CD14-positive monocyte (primary cell): ENCODE data around the gene MOB3B. TPM values are rescaled to one million over a fixed set of nuclear protein-coding genes. Genes with fewer than 3 reads are reported as not detected.

Experiments used
- DNase-seq, 3 donors: peaks; one replicate each; pipeline ENCODE4 v3.0.0-alpha.2; 2011 to 2022
- H2AFZ ChIP-seq: 2 replicates; pipeline ENCODE4 v1.6.0; 2012; ENCODE audit warnings: mild to moderate bottlenecking, low read depth, low read length, inconsistent platforms; ENCODE audit not compliant: insufficient read depth, poor library complexity, severe bottlenecking
- H3K27ac ChIP-seq, 2 donors: 1 replicate in 1 of 2; 2 replicates in 1 of 2; pipeline ENCODE4 v1.5.1; 2012 to 2013; ENCODE audit warnings: low read length in 2 of 2, control low read depth in 1 of 2, inconsistent platforms in 1 of 2, low read depth in 1 of 2, mild to moderate bottlenecking in 1 of 2
- H3K27me3 ChIP-seq, 2 donors: one replicate each; pipeline versions ENCODE4 v1.6.0 to v1.6.1; 2011 to 2013; ENCODE audit warnings: low read length in 2 of 2; ENCODE audit not compliant: control insufficient read depth in 2 of 2, insufficient read depth in 2 of 2
- H3K36me3 ChIP-seq, 2 donors: replicated peaks in 1 of 2; 1 replicate in 1 of 2; 2 replicates in 1 of 2; pipeline versions ENCODE4 v1.5.1 to v1.6.1; 2012 to 2013; ENCODE audit warnings: low read length in 2 of 2, control low read depth in 1 of 2, inconsistent platforms in 1 of 2, mild to moderate bottlenecking in 1 of 2; ENCODE audit not compliant: insufficient read depth in 2 of 2, control insufficient read depth in 1 of 2
- H3K4me1 ChIP-seq, 2 donors: 1 replicate in 1 of 2; 2 replicates in 1 of 2; pipeline versions ENCODE4 v1.5.1 to v1.6.1; 2012 to 2013; ENCODE audit warnings: low read length in 2 of 2, control low read depth in 1 of 2, inconsistent platforms in 1 of 2, mild to moderate bottlenecking in 1 of 2, moderate library complexity in 1 of 2; ENCODE audit not compliant: insufficient read depth in 2 of 2, control insufficient read depth in 1 of 2
- H3K4me2 ChIP-seq: replicated peaks from 2 replicates; pipeline ENCODE3; 2012; ENCODE audit warnings: low read length, moderate library complexity, mild to moderate bottlenecking; ENCODE audit not compliant: poor library complexity, severe bottlenecking; ENCODE audit errors: extremely low read depth
- H3K4me3 ChIP-seq, 3 experiments: fragments of 200-600 bp in 1 of 3; sonication (generic) in 1 of 3; replicated peaks in 1 of 3; 1 replicate in 2 of 3; 2 replicates in 1 of 3; pipeline ENCODE4 v1.5.1; 2011 to 2013; ENCODE audit warnings: low read length in 3 of 3, mild to moderate bottlenecking in 3 of 3, control low read depth in 2 of 3, low read depth in 2 of 3, inconsistent platforms in 1 of 3, moderate library complexity in 1 of 3
- H3K79me2 ChIP-seq: 2 replicates; pipeline ENCODE4 v1.6.0; 2012; ENCODE audit warnings: mild to moderate bottlenecking, control low read depth, inconsistent platforms, low read length, moderate library complexity; ENCODE audit not compliant: insufficient read depth
- H3K9ac ChIP-seq: 2 replicates; pipeline ENCODE4 v1.6.0; 2017; ENCODE audit warnings: low read length, mild to moderate bottlenecking; ENCODE audit not compliant: insufficient read depth, poor library complexity, severe bottlenecking
- H3K9me3 ChIP-seq, 2 donors: replicated peaks in 1 of 2; 1 replicate in 1 of 2; 2 replicates in 1 of 2; pipeline versions ENCODE4 v1.5.1 to v1.6.1; 2012 to 2013; ENCODE audit warnings: low read length in 2 of 2, control low read depth in 1 of 2; ENCODE audit not compliant: control insufficient read depth in 1 of 2, insufficient read depth in 1 of 2
- H4K20me1 ChIP-seq: 2 replicates; pipeline ENCODE4 v1.6.0; 2012; ENCODE audit warnings: mild to moderate bottlenecking, low read length, control low read depth, moderate library complexity; ENCODE audit not compliant: insufficient read depth
- H3K27ac Mint-ChIP-seq, 7 donors: one replicate each; pipeline ENCODE4 v1.8.0; 2020; ENCODE audit warnings: mild to moderate bottlenecking in 7 of 7, mixed read lengths in 7 of 7, moderate library complexity in 6 of 7, inconsistent platforms in 2 of 7
- H3K27me3 Mint-ChIP-seq, 3 donors: one replicate each; pipeline ENCODE4 v1.8.0; 2021 to 2022; ENCODE audit warnings: low read depth in 3 of 3, mild to moderate bottlenecking in 3 of 3, mixed read lengths in 3 of 3, moderate library complexity in 3 of 3, inconsistent platforms in 1 of 3
- H3K36me3 Mint-ChIP-seq, 2 donors: one replicate each; pipeline ENCODE4 v1.8.0; 2020; ENCODE audit warnings: mixed read lengths in 2 of 2, inconsistent platforms in 1 of 2, mild to moderate bottlenecking in 1 of 2
- H3K4me1 Mint-ChIP-seq: one replicate; pipeline ENCODE4 v1.8.0; 2020; ENCODE audit warnings: mild to moderate bottlenecking, mixed read lengths
- H3K4me3 Mint-ChIP-seq, 2 donors: one replicate each; pipeline ENCODE4 v1.8.0; 2020; ENCODE audit warnings: mild to moderate bottlenecking in 2 of 2, mixed read lengths in 2 of 2, moderate library complexity in 1 of 2
- H3K9me3 Mint-ChIP-seq, 7 donors: one replicate each; pipeline ENCODE4 v1.8.0; 2020 to 2022; ENCODE audit warnings: mixed read lengths in 7 of 7, mild to moderate bottlenecking in 6 of 7, moderate library complexity in 6 of 7, inconsistent platforms in 2 of 7
- CTCF ChIP-seq: fragments of 200-600 bp; IDR thresholded peaks from one replicate; pipeline ENCODE4 v1.8.0; 2022; ENCODE audit warnings: antibody characterized with exemption, mild to moderate bottlenecking
- WGBS: methylation state at CpG from one replicate; pipeline ENCODE4 v1.1.5; 2013; ENCODE audit warnings: missing lambda C conversion rate; ENCODE audit not compliant: insufficient coverage; 5-methylcytosine and 5-hydroxymethylcytosine counted together
- intact Hi-C, 2 donors: fragments of 100-400 bp; cut with micrococcal nuclease; formaldehyde crosslinking; loops; one replicate each; pipeline versions ENCODE4 v1.15.0 to v1.15.1; 2023
- polyA plus RNA-seq, 3 donors: library from polyadenylated mRNA; depleted of rRNA in 1 of 3; unstranded in 2 of 3; stranded (reverse) in 1 of 3; fragments of 300-500 nt in 2 of 3; fragments of >200 nt in 1 of 3; fragmentation: Illumina TruSeq in 2 of 3; gene quantifications; 1 replicate in 2 of 3; 2 replicates in 1 of 3; pipeline ENCODE4 v1.2.3, GENCODE V29; 2012 to 2021

The MOB3B gene
- polyA plus RNA-seq, 3 donors, result 1.2 to 2.2 (median 1.4) TPM

GRCh38 chr9:27340285-27340674 lies 189.3 kb downstream of the MOB3B start:
- Mint-ChIP-seq H3K4me1 (peaks cover 60% of the 10 kb centered on the region), H3K27me3 (peaks cover 0 to 7% (median 0%) of the 10 kb centered on the region in 3 donors), H3K36me3 (peaks cover 4 to 9% of the 10 kb centered on the region in 2 donors), H3K9me3 (peaks cover 0 to 2% (median 0%) of the 10 kb centered on the region in 7 donors), H3K27ac (peak overlapping the region in 2 of 7 donors; percentile 15 to 77), H3K4me3 (no peak overlapping the region)
- no peaks in the 10 kb centered on the region for H4K20me1 ChIP-seq
- no peaks in the 10 kb centered on the region for H3K9me3 ChIP-seq
- H3K4me1 ChIP-seq, result peaks cover 50 to 55% of the 10 kb centered on the region in 2 donors
- H3K4me2 ChIP-seq, result no peak overlapping the region
- no peak overlapping the region for H3K27ac ChIP-seq
- intact Hi-C loops, result no loop called here
- no peak for DNase-seq
- H3K9ac ChIP-seq, result no peak overlapping the region
- H3K27me3 ChIP-seq, result no peaks in the 10 kb centered on the region
- 24% methylated on average over 3 of the region's 5 CpGs for WGBS
- no peak overlapping the region for H3K4me3 ChIP-seq
- H2AFZ ChIP-seq, result no peak overlapping the region
- TF ChIP-seq CTCF, result no peak
- no peaks in the 10 kb centered on the region for H3K36me3 ChIP-seq
- H3K79me2 ChIP-seq, result no peaks in the 10 kb centered on the region

- no peak overlapping the region for H2AFZ ChIP-seq
- no peaks in the 10 kb centered on the region for H3K36me3 ChIP-seq
- no peaks in the 10 kb centered on the region for H3K27me3 ChIP-seq
- H3K27me3 Mint-ChIP-seq, result peaks cover 0 to 7% (median 0%) of the 10 kb centered on the region in 3 donors
- 95% methylated on average over 5 of the region's 11 CpGs for WGBS
- intact Hi-C loops, result loop anchor here (5.0 to 10.0 kb wide), 2 partner anchors 123 to 365 kb away; no protein-coding TSS in a partner anchor
- H3K4me1 Mint-ChIP-seq, result peaks cover 65% of the 10 kb centered on the region
- no peak for TF ChIP-seq CTCF
- H3K4me2 ChIP-seq, result no peak overlapping the region
- no peak for DNase-seq
- no peak overlapping the region for H3K4me3 Mint-ChIP-seq
- peak overlapping the region in 1 of 7 donors; percentile 11 for H3K27ac Mint-ChIP-seq
- peaks cover 56 to 60% of the 10 kb centered on the region in 2 donors for H3K4me1 ChIP-seq
- H3K9me3 Mint-ChIP-seq, result peaks cover 0 to 2% (median 0%) of the 10 kb centered on the region in 7 donors
- H3K36me3 Mint-ChIP-seq, result peaks cover 4 to 9% of the 10 kb centered on the region in 2 donors
- no peak overlapping the region for H3K4me3 ChIP-seq
- no peaks in the 10 kb centered on the region for H4K20me1 ChIP-seq
- H3K9me3 ChIP-seq, result no peaks in the 10 kb centered on the region
- no peak overlapping the region for H3K27ac ChIP-seq
- no peak overlapping the region for H3K9ac ChIP-seq
- H3K79me2 ChIP-seq, result no peaks in the 10 kb centered on the region
Measured at GRCh38 chr9:27339661-27340284, 189.8 kb downstream of the MOB3B start.
